Measurements from ENCODE around the gene SLC45A2.

Gene SLC45A2

GRCh38 chr5:34005681-34006080, 21.2 kb upstream of the SLC45A2 start:
- Histone ChIP-seq H3K36me3 (no peaks in the 10 kb centered on the region; the same call in 1 of the 2 replicates), H3K27me3 (ENCODE audit: insufficient read depth, low read depth, severe bottlenecking) (no peaks in the 10 kb centered on the region), H3K4me3 (ENCODE audit: low read depth, low read length) (no peak overlapping the region), H3K9me3 (ENCODE audit: severe bottlenecking) (no peaks in the 10 kb centered on the region), H3K27ac (no peak overlapping the region)
- DNase-seq = peak; percentile 37
- TF ChIP-seq, protein P1, sequence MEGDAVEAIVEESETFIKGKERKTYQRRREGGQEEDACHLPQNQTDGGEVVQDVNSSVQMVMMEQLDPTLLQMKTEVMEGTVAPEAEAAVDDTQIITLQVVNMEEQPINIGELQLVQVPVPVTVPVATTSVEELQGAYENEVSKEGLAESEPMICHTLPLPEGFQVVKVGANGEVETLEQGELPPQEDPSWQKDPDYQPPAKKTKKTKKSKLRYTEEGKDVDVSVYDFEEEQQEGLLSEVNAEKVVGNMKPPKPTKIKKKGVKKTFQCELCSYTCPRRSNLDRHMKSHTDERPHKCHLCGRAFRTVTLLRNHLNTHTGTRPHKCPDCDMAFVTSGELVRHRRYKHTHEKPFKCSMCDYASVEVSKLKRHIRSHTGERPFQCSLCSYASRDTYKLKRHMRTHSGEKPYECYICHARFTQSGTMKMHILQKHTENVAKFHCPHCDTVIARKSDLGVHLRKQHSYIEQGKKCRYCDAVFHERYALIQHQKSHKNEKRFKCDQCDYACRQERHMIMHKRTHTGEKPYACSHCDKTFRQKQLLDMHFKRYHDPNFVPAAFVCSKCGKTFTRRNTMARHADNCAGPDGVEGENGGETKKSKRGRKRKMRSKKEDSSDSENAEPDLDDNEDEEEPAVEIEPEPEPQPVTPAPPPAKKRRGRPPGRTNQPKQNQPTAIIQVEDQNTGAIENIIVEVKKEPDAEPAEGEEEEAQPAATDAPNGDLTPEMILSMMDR (IDR thresholded peaks at IDR 0.05; ENCODE audit: low read depth, low read length) = no peak

GRCh38 chr5:34005211-34005610, 20.7 kb upstream of the SLC45A2 start:
- Histone ChIP-seq H3K27ac (no peak overlapping the region), H3K4me3 (ENCODE audit: low read depth, low read length) (no peak overlapping the region), H3K36me3 (no peaks in the 10 kb centered on the region; the same call in 1 of the 2 replicates), H3K9me3 (ENCODE audit: severe bottlenecking) (no peaks in the 10 kb centered on the region), H3K27me3 (ENCODE audit: insufficient read depth, low read depth, severe bottlenecking) (no peaks in the 10 kb centered on the region)
- TF ChIP-seq, protein P1 (IDR thresholded peaks at IDR 0.05; ENCODE audit: low read depth, low read length) = no peak
- no peak for DNase-seq

GRCh38 chr5:34003941-34004340, 19.4 kb upstream of the SLC45A2 start:
- no peaks in the 10 kb centered on the region for H3K9me3 ChIP-seq (ENCODE audit: severe bottlenecking)
- no peak overlapping the region for H3K27ac ChIP-seq
- H3K27me3 ChIP-seq (ENCODE audit: insufficient read depth, low read depth, severe bottlenecking) = no peaks in the 10 kb centered on the region
- TF ChIP-seq, protein P1 (IDR thresholded peaks at IDR 0.05; ENCODE audit: low read depth, low read length) = no peak
- no peak overlapping the region for H3K4me3 ChIP-seq (ENCODE audit: low read depth, low read length)
- H3K36me3 ChIP-seq = no peaks in the 10 kb centered on the region; the same call in 1 of the 2 replicates
- no peak for DNase-seq

- H3K4me3 ChIP-seq (ENCODE audit: low read depth, low read length) = no peak overlapping the region
- DNase-seq = no peak
- TF ChIP-seq, protein P1 (IDR thresholded peaks at IDR 0.05; ENCODE audit: low read depth, low read length) = no peak
- no peak overlapping the region for H3K27ac ChIP-seq
- no peaks in the 10 kb centered on the region; the same call in 1 of the 2 replicates for H3K36me3 ChIP-seq
- H3K9me3 ChIP-seq (ENCODE audit: severe bottlenecking) = no peaks in the 10 kb centered on the region
- no peaks in the 10 kb centered on the region for H3K27me3 ChIP-seq (ENCODE audit: insufficient read depth, low read depth, severe bottlenecking)
Observed at GRCh38 chr5:34002629-34003328, 18.3 kb upstream of the SLC45A2 start.

DNA sequence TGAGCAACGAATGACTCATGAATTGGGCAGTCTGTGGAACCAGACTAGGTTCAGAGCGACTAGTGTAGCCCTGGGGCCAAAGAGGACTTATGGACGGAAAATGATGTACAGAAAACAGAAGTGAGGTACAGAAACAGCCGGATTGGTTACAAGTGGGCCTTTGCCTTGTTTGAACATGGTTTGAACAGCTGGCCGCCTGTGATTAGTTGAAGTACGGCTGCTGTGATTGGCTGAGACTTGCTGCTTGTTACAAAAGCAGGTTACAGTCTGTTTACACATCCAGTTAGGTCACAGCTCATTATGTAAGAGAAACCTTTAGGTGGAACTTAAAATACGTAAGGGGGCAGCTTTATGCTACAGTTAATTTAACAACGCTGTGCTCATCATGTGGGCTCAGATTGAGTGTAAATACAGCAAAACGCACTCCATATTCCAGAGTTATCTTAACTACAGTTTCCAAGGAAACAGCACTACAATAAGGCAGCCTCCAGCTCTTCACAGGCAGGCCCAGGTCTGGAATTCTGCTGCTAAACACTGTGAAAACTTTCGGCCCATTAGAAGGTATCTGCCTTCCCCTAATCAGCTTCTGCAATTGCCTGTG, 16.8 kb upstream of the SLC45A2 start:
- TF ChIP-seq, protein P1 (IDR thresholded peaks at IDR 0.05; ENCODE audit: low read depth, low read length) = no peak
- Histone ChIP-seq H3K27me3 (ENCODE audit: insufficient read depth, low read depth, severe bottlenecking) (no peaks in the 10 kb centered on the region), H3K27ac (no peak overlapping the region), H3K36me3 (no peaks in the 10 kb centered on the region; the same call in 1 of the 2 replicates), H3K9me3 (ENCODE audit: severe bottlenecking) (no peaks in the 10 kb centered on the region), H3K4me3 (ENCODE audit: low read depth, low read length) (no peak overlapping the region)
- DNase-seq = peak; percentile 20
